OCI-LY3 (cell line): ENCODE measurements around the gene MYL10.

Experiments used
- H2AFZ ChIP-seq: fragments of 200-600, 300-600 bp; shearing (Covaris generic); 2 replicates; pipeline ENCODE4 v1.6.0; 2014; ENCODE audit warnings: antibody characterized with exemption, low read depth, low read length
- H3K27ac ChIP-seq: fragments of 200-600, 300-600 bp; sonication (generic); 2 replicates; pipeline ENCODE4 v1.5.1; 2014; ENCODE audit warnings: mild to moderate bottlenecking, low read length, moderate library complexity, mixed read lengths
- H3K27me3 ChIP-seq: fragments of 200-600, 300-600 bp; sonication (generic); 2 replicates; pipeline ENCODE4 v1.6.1; 2014; ENCODE audit warnings: low read depth, low read length, mixed read lengths
- H3K36me3 ChIP-seq: fragments of 200-600, 300-600 bp; sonication (generic); replicated peaks from 2 replicates; pipeline ENCODE3; 2014; ENCODE audit warnings: low read depth, low read length, mixed read lengths
- H3K4me1 ChIP-seq: fragments of 300-600, 200-600 bp; sonication (generic); 2 replicates; pipeline ENCODE4 v1.6.1; 2014; ENCODE audit warnings: low read length, mixed read lengths
- H3K4me2 ChIP-seq: fragments of 200-600, 300-600 bp; sonication (generic); 2 replicates; pipeline ENCODE4 v1.6.1; 2014; ENCODE audit warnings: low read length, mixed read lengths
- H3K4me3 ChIP-seq: fragments of 300-600, 200-600 bp; sonication (generic); 2 replicates; pipeline ENCODE4 v1.5.1; 2014; ENCODE audit warnings: antibody characterized with exemption, mild to moderate bottlenecking, low read length, moderate library complexity
- H3K79me2 ChIP-seq: fragments of 300-600, 200-600 bp; shearing (Covaris generic); 2 replicates; pipeline ENCODE4 v1.6.1; 2014; ENCODE audit warnings: mild to moderate bottlenecking, low read length, mixed read lengths
- H3K9ac ChIP-seq: fragments of 300-600, 200-600 bp; shearing (Covaris generic); 2 replicates; pipeline ENCODE4 v1.6.0; 2014; ENCODE audit warnings: mild to moderate bottlenecking, low read length, moderate library complexity
- H3K9me3 ChIP-seq: fragments of 200-600, 300-600 bp; shearing (Covaris generic); 2 replicates; pipeline ENCODE4 v1.6.1; 2014; ENCODE audit warnings: low read length, mixed read lengths; ENCODE audit not compliant: insufficient read depth
- H4K20me1 ChIP-seq: fragments of 200-600, 300-600 bp; sonication (generic); 2 replicates; pipeline ENCODE4 v1.6.1; 2016; ENCODE audit warnings: low read length, mixed read lengths; ENCODE audit not compliant: insufficient read depth
- EZH2phosphoT487 ChIP-seq: fragments of 200-600 bp; shearing (Covaris generic); IDR thresholded peaks from 2 replicates; pipeline ENCODE4 v1.6.1; 2018; ENCODE audit warnings: antibody characterized with exemption, mixed run types, low read depth
- TF ChIP-seq, protein P1 (sequence below): fragments of 200-600, 300-600 bp; sonication (generic); IDR thresholded peaks from 2 replicates; pipeline ENCODE4 v1.5.1; 2014; ENCODE audit warnings: antibody characterized with exemption, low read length, low read depth

MYL10 gene

DNA sequence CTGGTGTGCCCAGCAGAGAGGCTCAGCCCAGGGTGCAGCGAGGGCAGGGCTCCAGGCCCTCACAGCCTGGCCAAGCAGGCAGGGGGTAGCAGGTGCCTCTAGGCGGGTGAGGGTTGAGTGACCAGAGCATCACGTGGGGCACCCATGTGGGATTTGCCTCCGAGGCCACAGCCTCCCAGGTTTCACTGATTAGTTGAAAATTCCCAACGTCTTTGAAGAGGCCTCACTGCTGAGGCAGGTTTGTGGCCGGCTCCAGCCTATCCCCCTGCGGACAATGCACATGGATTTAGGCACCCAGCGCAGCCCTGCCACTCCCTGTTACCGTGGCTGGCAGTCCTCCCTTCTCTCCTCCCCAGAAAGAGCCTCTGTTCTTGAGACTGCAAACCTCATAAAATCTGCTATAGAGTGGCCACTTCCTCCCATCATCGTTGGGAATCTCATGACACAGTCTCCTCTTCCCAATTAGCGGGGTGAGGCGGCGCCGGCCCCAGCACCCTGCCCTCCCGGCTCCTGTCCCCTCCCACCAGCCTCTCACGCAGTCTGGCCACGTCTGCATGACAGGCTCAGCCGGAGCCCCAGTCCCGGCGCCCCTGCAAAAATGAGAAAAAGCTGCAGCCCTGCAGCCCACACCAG, 10.8 kb downstream of the MYL10 start:
- TF ChIP-seq, protein P1, sequence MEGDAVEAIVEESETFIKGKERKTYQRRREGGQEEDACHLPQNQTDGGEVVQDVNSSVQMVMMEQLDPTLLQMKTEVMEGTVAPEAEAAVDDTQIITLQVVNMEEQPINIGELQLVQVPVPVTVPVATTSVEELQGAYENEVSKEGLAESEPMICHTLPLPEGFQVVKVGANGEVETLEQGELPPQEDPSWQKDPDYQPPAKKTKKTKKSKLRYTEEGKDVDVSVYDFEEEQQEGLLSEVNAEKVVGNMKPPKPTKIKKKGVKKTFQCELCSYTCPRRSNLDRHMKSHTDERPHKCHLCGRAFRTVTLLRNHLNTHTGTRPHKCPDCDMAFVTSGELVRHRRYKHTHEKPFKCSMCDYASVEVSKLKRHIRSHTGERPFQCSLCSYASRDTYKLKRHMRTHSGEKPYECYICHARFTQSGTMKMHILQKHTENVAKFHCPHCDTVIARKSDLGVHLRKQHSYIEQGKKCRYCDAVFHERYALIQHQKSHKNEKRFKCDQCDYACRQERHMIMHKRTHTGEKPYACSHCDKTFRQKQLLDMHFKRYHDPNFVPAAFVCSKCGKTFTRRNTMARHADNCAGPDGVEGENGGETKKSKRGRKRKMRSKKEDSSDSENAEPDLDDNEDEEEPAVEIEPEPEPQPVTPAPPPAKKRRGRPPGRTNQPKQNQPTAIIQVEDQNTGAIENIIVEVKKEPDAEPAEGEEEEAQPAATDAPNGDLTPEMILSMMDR = no peak
- Histone ChIP-seq H3K4me1 (no peaks in the 10 kb centered on the region), H3K79me2 (no peaks in the 10 kb centered on the region), H4K20me1 (no peaks in the 10 kb centered on the region), H3K9ac (no peak overlapping the region), H3K36me3 (no peaks in the 10 kb centered on the region), H3K27me3 (peaks cover 2% of the 10 kb centered on the region; the same call in 1 of the 2 replicates), H3K4me3 (no peak overlapping the region), H3K9me3 (no peaks in the 10 kb centered on the region), H3K27ac (no peak overlapping the region), H3K4me2 (no peak overlapping the region), H2AFZ (no peak overlapping the region)

DNA sequence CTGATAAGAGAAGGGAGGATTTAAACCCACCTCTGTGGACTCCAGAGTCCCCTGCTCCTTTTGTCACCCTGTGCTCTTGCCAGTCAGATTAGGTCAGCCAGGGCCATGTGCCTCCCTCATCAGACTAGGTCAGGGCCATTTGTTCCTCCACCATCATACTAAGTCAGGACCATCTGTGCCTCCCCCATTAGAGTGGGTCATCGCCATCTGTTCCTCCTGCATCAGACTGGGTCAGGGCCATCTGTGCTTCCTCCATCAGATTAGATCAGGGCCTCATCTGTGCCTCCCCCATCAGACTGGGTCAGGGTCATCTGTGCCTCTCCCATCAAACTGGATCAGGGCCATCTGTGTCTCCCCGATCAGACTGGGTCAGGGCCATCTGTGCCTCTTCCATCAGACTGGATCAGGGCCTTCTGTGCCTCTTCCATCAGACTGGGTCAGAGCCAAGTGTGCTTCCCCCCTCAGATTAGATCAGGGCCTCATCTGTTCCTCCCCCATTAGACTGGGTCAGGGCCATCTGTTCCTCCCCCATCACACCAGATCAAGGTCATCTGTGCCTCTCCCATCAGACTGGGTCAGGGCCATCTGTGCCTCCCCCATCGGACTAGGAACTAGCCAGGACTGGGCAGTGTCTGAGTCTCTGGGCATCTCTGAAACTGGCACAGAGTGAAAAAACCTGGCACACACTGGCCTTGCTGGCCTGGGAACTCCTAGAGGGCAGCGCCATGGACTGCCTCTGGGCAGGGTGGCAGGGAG, 11.5 kb downstream of the MYL10 start:
- Histone ChIP-seq H3K79me2 (no peaks in the 10 kb centered on the region), H3K27ac (no peak overlapping the region), H3K4me2 (no peak overlapping the region), H3K9me3 (no peaks in the 10 kb centered on the region), H4K20me1 (no peaks in the 10 kb centered on the region), H3K27me3 (peaks cover 8% of the 10 kb centered on the region), H3K4me3 (no peak overlapping the region), H3K9ac (no peak overlapping the region), H3K4me1 (no peaks in the 10 kb centered on the region), H3K36me3 (no peaks in the 10 kb centered on the region), H2AFZ (no peak overlapping the region)
- TF ChIP-seq, protein P1 = no peak
- no peak for TF ChIP-seq EZH2phosphoT487

DNA sequence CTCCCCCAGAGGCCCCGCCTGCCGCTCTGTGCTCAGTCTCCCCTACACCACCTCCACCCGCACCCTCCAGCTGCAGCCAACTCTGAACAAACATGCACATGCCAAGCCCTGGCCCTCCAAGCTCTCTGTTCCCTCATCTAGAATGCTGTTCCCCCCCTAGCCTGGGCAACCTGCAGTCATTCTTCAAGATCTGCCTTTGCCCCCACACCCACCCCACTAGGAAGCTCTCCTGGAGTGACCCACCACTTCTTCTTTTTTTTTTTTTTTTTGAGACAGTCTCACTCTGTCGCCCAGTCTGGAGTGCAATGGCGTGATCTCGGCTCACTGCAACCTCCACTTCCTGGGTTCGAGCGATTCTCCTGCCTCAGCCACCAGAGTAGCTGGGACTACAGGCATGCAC, 13.7 kb downstream of the MYL10 start:
- Histone ChIP-seq H3K4me2 (no peak overlapping the region), H3K27me3 (peaks cover 12% of the 10 kb centered on the region), H3K4me3 (no peak overlapping the region), H3K4me1 (no peaks in the 10 kb centered on the region), H2AFZ (no peak overlapping the region), H3K9me3 (no peaks in the 10 kb centered on the region), H4K20me1 (no peaks in the 10 kb centered on the region), H3K9ac (no peak overlapping the region), H3K79me2 (no peaks in the 10 kb centered on the region), H3K36me3 (no peaks in the 10 kb centered on the region), H3K27ac (no peak overlapping the region)
- no peak for TF ChIP-seq EZH2phosphoT487
- TF ChIP-seq, protein P1 = no peak

DNA sequence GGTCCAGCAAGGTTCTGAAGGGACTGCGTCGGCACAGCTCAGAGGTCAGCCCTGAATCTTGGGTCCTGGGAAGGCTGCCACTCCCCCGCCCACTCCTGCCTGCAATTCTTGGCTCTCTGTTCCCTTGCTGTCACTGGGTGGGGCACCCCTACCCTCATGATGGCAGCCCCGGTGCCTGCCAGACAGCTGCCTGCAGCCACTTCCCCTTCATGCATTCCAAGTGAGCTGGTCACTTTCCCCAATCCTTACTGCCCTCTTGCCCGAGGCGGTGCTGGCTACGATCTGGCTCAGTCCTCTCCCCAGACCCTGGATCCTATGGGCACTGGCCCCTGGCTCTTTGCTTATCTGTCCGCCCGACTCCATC, 14.2 kb downstream of the MYL10 start:
- Histone ChIP-seq H3K36me3 (no peaks in the 10 kb centered on the region), H3K4me1 (no peaks in the 10 kb centered on the region), H3K4me2 (no peak overlapping the region), H3K79me2 (no peaks in the 10 kb centered on the region), H4K20me1 (no peaks in the 10 kb centered on the region), H3K27ac (no peak overlapping the region), H3K27me3 (peaks cover 12% of the 10 kb centered on the region), H3K9me3 (no peaks in the 10 kb centered on the region), H2AFZ (no peak overlapping the region), H3K4me3 (no peak overlapping the region), H3K9ac (no peak overlapping the region)
- TF ChIP-seq, protein P1 = no peak
- TF ChIP-seq EZH2phosphoT487 = no peak
